Measurements from ENCODE around the gene AGBL5.
"Not testable (repeated sequence)": the region's sequence is repeated elsewhere in the genome, so short reads cannot be mapped to it uniquely, and the experiment has no call there.

AGBL5 gene

GRCh38 chr2:27054721-27055120 lies 3.3 kb downstream of the AGBL5 start:
- DNase-seq: no peak

- DNase-seq: no peak
Observed at GRCh38 chr2:27057184-27057583, 5.7 kb downstream of the AGBL5 start.

- DNase-seq: no peak
Observed at GRCh38 chr2:27058210-27058609, 6.7 kb downstream of the AGBL5 start.

GRCh38 chr2:27059141-27059820 lies 7.8 kb downstream of the AGBL5 start:
- no peak for DNase-seq

- no peak for DNase-seq
Observed at GRCh38 chr2:27060323-27060722, 8.9 kb downstream of the AGBL5 start.

- DNase-seq: no peak
Observed at GRCh38 chr2:27065128-27065527, 13.7 kb downstream of the AGBL5 start.

- no peak for DNase-seq
Observed at GRCh38 chr2:27067385-27067784, 15.9 kb downstream of the AGBL5 start.

- DNase-seq: no peak
Observed at GRCh38 chr2:27069436-27069835, 18.0 kb downstream of the AGBL5 start.

- no peak for DNase-seq
Observed at GRCh38 chr2:27069961-27070618, 18.6 kb downstream of the AGBL5 start.

GRCh38 chr2:27070653-27071276 lies 19.3 kb downstream of the AGBL5 start:
- DNase-seq: no peak

GRCh38 chr2:27071277-27071989 lies 20.0 kb downstream of the AGBL5 start, which contains the start of gene OST4:
Gene OST4, minus strand, starts transcription at chr2:27071654.
- peak; percentile 83 for DNase-seq

- no peak for DNase-seq
Observed at GRCh38 chr2:27071990-27072830, 20.7 kb downstream of the AGBL5 start.

GRCh38 chr2:27072920-27073319 lies 21.5 kb downstream of the AGBL5 start:
- DNase-seq: no peak

GRCh38 chr2:27073782-27074181 lies 22.3 kb downstream of the AGBL5 start:
- DNase-seq: no peak

GRCh38 chr2:27074738-27075565 lies 23.5 kb downstream of the AGBL5 start:
- DNase-seq: peak; percentile 11

- not testable (repeated sequence) for DNase-seq
Observed at GRCh38 chr2:27075566-27075871, 24.1 kb downstream of the AGBL5 start.

GRCh38 chr2:27076323-27076722 lies 24.9 kb downstream of the AGBL5 start:
- no peak for DNase-seq

- DNase-seq: no peak
Observed at GRCh38 chr2:27077231-27077630, 25.8 kb downstream of the AGBL5 start.

GRCh38 chr2:27078267-27079194 lies 27.1 kb downstream of the AGBL5 start, which contains the start of gene EMILIN1:
Gene EMILIN1, plus strand, starts transcription at chr2:27078615. Its CDS starts 451 bp downstream, at chr2:27079066.
- no peak for DNase-seq
